Transverse colon (tissue), 4 donors: ENCODE measurements around the gene ADORA3. TPM values are rescaled to one million over a fixed set of nuclear protein-coding genes. Genes with fewer than 3 reads are reported as not detected.
A peak's percentile ranks its signal among the peaks of the same experiment; 100 is the strongest.

Source experiments
- DNase-seq: peaks from one replicate; pipeline ENCODE4 v3.0.0-alpha.2; 2019
- H3K27ac ChIP-seq, 4 donors: fragments of 200-600 bp; sonication (generic); 2 replicates each; pipeline ENCODE4 v1.5.1; 2016 to 2018; ENCODE audit warnings: inconsistent platforms in 4 of 4
- H3K27me3 ChIP-seq: fragments of 200-600 bp; sonication (generic); 2 replicates; pipeline ENCODE4 v1.5.1; 2017; ENCODE audit warnings: inconsistent platforms
- H3K36me3 ChIP-seq, 4 donors: fragments of 200-600 bp; sonication (generic); 2 replicates each; pipeline ENCODE4 v1.5.1; 2017 to 2019; ENCODE audit warnings: inconsistent platforms in 4 of 4
- H3K4me1 ChIP-seq, 4 donors: fragments of 200-600 bp; sonication (generic); 2 replicates each; pipeline ENCODE4 v1.5.1; 2017 to 2020; ENCODE audit warnings: inconsistent platforms in 4 of 4
- H3K4me3 ChIP-seq, 4 donors: fragments of 200-600 bp; sonication (generic); 1 replicate in 1 of 4; 2 replicates in 3 of 4; pipeline versions ENCODE4 v1.5.1 to v1.6.1; 2017 to 2019; ENCODE audit warnings: inconsistent platforms in 4 of 4
- H3K9me3 ChIP-seq, 2 donors: fragments of 200-600 bp; sonication (generic); 2 replicates each; pipeline ENCODE4 v1.5.1; 2017 to 2019; ENCODE audit warnings: inconsistent platforms in 2 of 2
- EP300 ChIP-seq: sonication (generic); formaldehyde crosslinking; IDR thresholded peaks from one replicate; pipeline ENCODE4 v1.6.1; 2017; ENCODE audit warnings: antibody characterized with exemption, low read depth
- POLR2A ChIP-seq: fragments of 450-650 bp; IDR thresholded peaks from one replicate; pipeline ENCODE4 v1.6.1; 2016; ENCODE audit warnings: antibody characterized with exemption, mild to moderate bottlenecking, moderate library complexity
- POLR2AphosphoS5 ChIP-seq, 3 donors: sonication (generic); formaldehyde crosslinking; IDR thresholded peaks; one replicate each; pipeline ENCODE4 v1.6.1; 2016; ENCODE audit warnings: antibody characterized with exemption in 3 of 3
- WGBS, 2 donors: methylation state at CpG; one replicate each; pipeline ENCODE4 v1.1.5; 2018; ENCODE audit warnings: low coverage in 1 of 2; 5-methylcytosine and 5-hydroxymethylcytosine counted together
- in situ Hi-C, 4 donors: fragments of 200-750 bp; cut with MboI; loops; one replicate each; pipeline versions ENCODE4 v1.15.0 to v1.15.1; 2017; ENCODE audit warnings: low sequenced_read_pairs in 3 of 4, low pct_ligation_motif_present in 1 of 4, low pct_unique_long_range_greater_than_20kb in 1 of 4
- intact Hi-C: fragments of 100-400 bp; cut with DNase I; formaldehyde crosslinking; loops from one replicate; pipeline ENCODE4 v1.15.1; 2023; ENCODE audit warnings: low total_unique reads
- small RNA-seq, 4 donors: library from RNA; depleted of rRNA; stranded (forward); fragments of <200 nt; gene quantifications; one replicate each; pipeline ENCODE3, GENCODE V24; 2016
- total RNA-seq, 4 donors: library from RNA; depleted of rRNA; stranded (reverse); fragments of >200 nt; gene quantifications; one replicate each; pipeline ENCODE4 v1.1.0, GENCODE V29; 2016
- TF ChIP-seq, protein P1 (sequence below), 5 experiments: fragments of 200-600 bp in 3 of 5; fragments of 450-650 bp in 2 of 5; sonication (generic) in 3 of 5; IDR thresholded peaks; 1 replicate in 2 of 5; 2 replicates in 3 of 5; pipeline ENCODE4 v1.5.1; 2016 to 2017; ENCODE audit warnings: antibody characterized with exemption in 5 of 5, inconsistent platforms in 3 of 5, mild to moderate bottlenecking in 2 of 5, moderate library complexity in 1 of 5

Gene ADORA3
- total RNA-seq, 4 donors from 2014 or later, result 2.9 to 5.7 TPM; not detected in 2

GRCh38 chr1:111452581-111452980, 50.9 kb downstream of the ADORA3 start:
- Histone ChIP-seq H3K4me1 (peaks cover 35 to 65% (median 50%) of the 10 kb centered on the region in 4 donors), H3K4me3 (no peak overlapping the region), H3K36me3 (peaks cover 0 to 20% (median 7%) of the 10 kb centered on the region in 4 donors), H3K9me3 (no peaks in the 10 kb centered on the region), H3K27ac (no peak overlapping the region), H3K27me3 (no peaks in the 10 kb centered on the region)
- TF ChIP-seq POLR2A (no peak), EP300 (no peak), POLR2AphosphoS5 (IDR thresholded peaks at IDR 0.05) (no peak)
- TF ChIP-seq, protein P1, sequence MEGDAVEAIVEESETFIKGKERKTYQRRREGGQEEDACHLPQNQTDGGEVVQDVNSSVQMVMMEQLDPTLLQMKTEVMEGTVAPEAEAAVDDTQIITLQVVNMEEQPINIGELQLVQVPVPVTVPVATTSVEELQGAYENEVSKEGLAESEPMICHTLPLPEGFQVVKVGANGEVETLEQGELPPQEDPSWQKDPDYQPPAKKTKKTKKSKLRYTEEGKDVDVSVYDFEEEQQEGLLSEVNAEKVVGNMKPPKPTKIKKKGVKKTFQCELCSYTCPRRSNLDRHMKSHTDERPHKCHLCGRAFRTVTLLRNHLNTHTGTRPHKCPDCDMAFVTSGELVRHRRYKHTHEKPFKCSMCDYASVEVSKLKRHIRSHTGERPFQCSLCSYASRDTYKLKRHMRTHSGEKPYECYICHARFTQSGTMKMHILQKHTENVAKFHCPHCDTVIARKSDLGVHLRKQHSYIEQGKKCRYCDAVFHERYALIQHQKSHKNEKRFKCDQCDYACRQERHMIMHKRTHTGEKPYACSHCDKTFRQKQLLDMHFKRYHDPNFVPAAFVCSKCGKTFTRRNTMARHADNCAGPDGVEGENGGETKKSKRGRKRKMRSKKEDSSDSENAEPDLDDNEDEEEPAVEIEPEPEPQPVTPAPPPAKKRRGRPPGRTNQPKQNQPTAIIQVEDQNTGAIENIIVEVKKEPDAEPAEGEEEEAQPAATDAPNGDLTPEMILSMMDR (IDR thresholded peaks at IDR 0.05), result no peak
- intact Hi-C loops (no loop called here), in situ Hi-C loops (no loop called here)
- no peak for DNase-seq
- WGBS, 2 donors, result 69 to 78% methylated on average over 2 to 3 of the region's 3 CpGs

DNA sequence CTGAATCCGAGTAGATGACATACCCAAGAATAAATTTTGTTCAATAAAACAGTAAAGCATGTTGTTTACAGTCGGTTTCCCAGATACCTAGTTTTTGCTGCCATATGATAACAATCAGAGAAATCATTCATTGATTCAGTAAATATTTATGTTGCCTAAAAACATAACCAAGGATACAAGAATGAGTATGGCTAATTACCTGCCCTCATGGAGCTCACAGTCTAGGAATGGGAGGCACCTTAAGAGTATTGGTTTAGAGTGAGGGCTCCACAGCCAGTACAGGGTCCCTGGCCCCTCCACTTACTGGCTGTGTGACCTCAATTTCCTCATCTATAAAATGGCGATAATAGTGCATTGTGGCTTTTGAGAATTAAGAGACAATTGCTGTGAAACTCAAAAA, 53.2 kb downstream of the ADORA3 start:
- Histone ChIP-seq H3K4me1 (peaks cover 35 to 76% (median 64%) of the 10 kb centered on the region in 4 donors), H3K9me3 (no peaks in the 10 kb centered on the region), H3K4me3 (peak overlapping the region; percentile 60 to 97 (median 81)), H3K36me3 (peaks cover 0 to 5% (median 0%) of the 10 kb centered on the region in 4 donors), H3K27ac (peak overlapping the region in 3 of 4 donors; percentile 81 to 94 (median 89)), H3K27me3 (no peaks in the 10 kb centered on the region)
- intact Hi-C loops (no loop called here), in situ Hi-C loops (no loop called here)
- TF ChIP-seq POLR2A, result no peak
- no peak for TF ChIP-seq POLR2AphosphoS5 (IDR thresholded peaks at IDR 0.05)
- TF ChIP-seq, protein P1 (IDR thresholded peaks at IDR 0.05), result no peak
- no peak for TF ChIP-seq EP300
- DNase-seq, result no peak
- 38 to 47% methylated on average over 3 of the region's 3 CpGs for WGBS, 2 donors

GRCh38 chr1:111449703-111450017, 53.8 kb downstream of the ADORA3 start:
- in situ Hi-C loops, result no loop called here
- DNase-seq, result no peak
- H3K36me3 ChIP-seq, result peaks cover 0 to 6% (median 0%) of the 10 kb centered on the region in 4 donors

More at GRCh38 chr1:111449703-111450017, 53.8 kb downstream of the ADORA3 start:
- Histone ChIP-seq H3K27ac (peak overlapping the region; percentile 81 to 94 (median 89)), H3K4me1 (peaks cover 30 to 74% (median 62%) of the 10 kb centered on the region in 4 donors), H3K27me3 (no peaks in the 10 kb centered on the region), H3K9me3 (no peaks in the 10 kb centered on the region), H3K4me3 (peak overlapping the region; percentile 60 to 97 (median 81))
- intact Hi-C loops, result no loop called here
- WGBS, 2 donors, result 1 to 3% methylated on average over 4 to 8 of the region's 8 CpGs
- TF ChIP-seq POLR2A (no peak), EP300 (no peak), POLR2AphosphoS5 (IDR thresholded peaks at IDR 0.05) (no peak)
- TF ChIP-seq, protein P1 (IDR thresholded peaks at IDR 0.05), result no peak

Small RNA genes lying within 50 kb of the gene (small RNA-seq; reads per million reads assigned to genes)
- 0 reads per million in 4 donors for gene RNU6-792P

Other genes with a start within 250 kb of the ADORA3 start
- gene CHIA, start 212.8 kb downstream of the ADORA3 start, total RNA-seq, result not detected
- 1 to 10 TPM in 3 of 4 donors, not detected in 1; 2.3 to 9.0 (median 6.7) TPM for gene OVGP1, start 75.9 kb downstream of the ADORA3 start, total RNA-seq
- gene WDR77, start 54.4 kb downstream of the ADORA3 start, total RNA-seq, result 10 to 100 TPM; 10.7 to 46.0 (median 21.8) TPM
- 100 to 1,000 TPM in 2 of 4 donors, 10 to 100 TPM in 2; 60.3 to 334 (median 211) TPM for gene ATP5PB, start 54.2 kb downstream of the ADORA3 start, total RNA-seq
- gene C1orf162, start 29.6 kb downstream of the ADORA3 start, total RNA-seq, result 10 to 100 TPM in 2 of 4 donors, 1 to 10 TPM in 1, not detected in 1; 9.1 to 13.1 (median 12.9) TPM
- under 1 TPM in 2 of 4 donors, not detected in 2; 0.27 to 0.95 TPM for gene TMIGD3, start within 50 bp of the ADORA3 start, total RNA-seq
- 10 to 100 TPM; 34.0 to 87.2 (median 57.7) TPM for gene RAP1A, start 116.2 kb upstream of the ADORA3 start, total RNA-seq
- 1 to 10 TPM in 2 of 4 donors, not detected in 2; 1.8 to 2.7 TPM for gene INKA2, start 235.8 kb upstream of the ADORA3 start, total RNA-seq